Osteocyte (in vitro differentiated cells): ENCODE data around the gene RRAS2. TPM values are rescaled to one million over a fixed set of nuclear protein-coding genes. Genes with fewer than 3 reads are reported as not detected.

Experiments used
- DNase-seq: peaks from one replicate; pipeline ENCODE4 v3.0.0; 2021; ENCODE audit warnings: mixed read lengths; ENCODE audit not compliant: unreplicated experiment; ENCODE audit errors: extremely low spot score
- H3K27ac Mint-ChIP-seq: one replicate; pipeline ENCODE4 v1.8.0; 2021; ENCODE audit warnings: mild to moderate bottlenecking, mixed read lengths; ENCODE audit not compliant: unreplicated experiment
- H3K27me3 Mint-ChIP-seq: one replicate; pipeline ENCODE4 v1.8.0; 2021; ENCODE audit warnings: mixed read lengths; ENCODE audit not compliant: unreplicated experiment
- H3K36me3 Mint-ChIP-seq: one replicate; pipeline ENCODE4 v1.8.0; 2021; ENCODE audit warnings: mixed read lengths; ENCODE audit not compliant: unreplicated experiment
- H3K4me1 Mint-ChIP-seq: one replicate; pipeline ENCODE4 v1.8.0; 2021; ENCODE audit warnings: mixed read lengths; ENCODE audit not compliant: unreplicated experiment
- H3K4me3 Mint-ChIP-seq: one replicate; pipeline ENCODE4 v1.8.0; 2021; ENCODE audit warnings: mild to moderate bottlenecking, moderate library complexity, mixed read lengths; ENCODE audit not compliant: unreplicated experiment
- H3K9me3 Mint-ChIP-seq: one replicate; pipeline ENCODE4 v1.8.0; 2021; ENCODE audit warnings: mixed read lengths; ENCODE audit not compliant: unreplicated experiment
- CTCF ChIP-seq: fragments of 200-600 bp; sonication (generic); IDR thresholded peaks from 2 replicates; pipeline ENCODE4 v1.5.0; 2021; ENCODE audit warnings: antibody characterized with exemption, mild to moderate bottlenecking, moderate library complexity
- total RNA-seq: library from RNA; stranded (reverse); gene quantifications from 2 replicates; pipeline ENCODE4 v1.2.1, GENCODE V29; 2021

The RRAS2 gene
- total RNA-seq, 1 donor from 2014 or later = 95.7 TPM

- Mint-ChIP-seq H3K4me3 (no peak overlapping the region), H3K36me3 (no peaks in the 10 kb centered on the region), H3K4me1 (peaks cover 41% of the 10 kb centered on the region), H3K27ac (no peak overlapping the region), H3K27me3 (no peaks in the 10 kb centered on the region), H3K9me3 (no peaks in the 10 kb centered on the region)
- no peak for DNase-seq
- no peak for TF ChIP-seq CTCF
Measured at GRCh38 chr11:14386081-14386480, 27.1 kb upstream of the RRAS2 start.

GRCh38 chr11:14384338-14384737 lies 25.4 kb upstream of the RRAS2 start:
- no peak overlapping the region for H3K4me3 Mint-ChIP-seq
- no peaks in the 10 kb centered on the region for H3K36me3 Mint-ChIP-seq
- no peaks in the 10 kb centered on the region for H3K9me3 Mint-ChIP-seq
- TF ChIP-seq CTCF = no peak
- H3K27ac Mint-ChIP-seq = peak overlapping the region; percentile 50
- no peak for DNase-seq
- H3K4me1 Mint-ChIP-seq = peaks cover 39% of the 10 kb centered on the region
- H3K27me3 Mint-ChIP-seq = no peaks in the 10 kb centered on the region

GRCh38 chr11:14381968-14382367 lies 23.0 kb upstream of the RRAS2 start:
- H3K36me3 Mint-ChIP-seq = no peaks in the 10 kb centered on the region
- H3K4me1 Mint-ChIP-seq = peaks cover 39% of the 10 kb centered on the region
- no peak overlapping the region for H3K27ac Mint-ChIP-seq
- TF ChIP-seq CTCF = no peak
- no peaks in the 10 kb centered on the region for H3K9me3 Mint-ChIP-seq
- no peak for DNase-seq
- H3K4me3 Mint-ChIP-seq = peak overlapping the region; percentile 71
- no peaks in the 10 kb centered on the region for H3K27me3 Mint-ChIP-seq

- Mint-ChIP-seq H3K4me3 (peak overlapping the region; percentile 71), H3K9me3 (no peaks in the 10 kb centered on the region), H3K4me1 (peaks cover 40% of the 10 kb centered on the region), H3K27me3 (no peaks in the 10 kb centered on the region), H3K27ac (peak overlapping the region; percentile 84), H3K36me3 (no peaks in the 10 kb centered on the region)
- peak; percentile 17 for TF ChIP-seq CTCF
- DNase-seq = peak; percentile 91
Measured at GRCh38 chr11:14380947-14381561, 22.1 kb upstream of the RRAS2 start.

- Mint-ChIP-seq H3K4me3 (peak overlapping the region; percentile 71), H3K4me1 (peaks cover 39% of the 10 kb centered on the region), H3K9me3 (no peaks in the 10 kb centered on the region), H3K36me3 (no peaks in the 10 kb centered on the region), H3K27ac (peak overlapping the region; percentile 35), H3K27me3 (no peaks in the 10 kb centered on the region)
- TF ChIP-seq CTCF = no peak
- no peak for DNase-seq
Measured at GRCh38 chr11:14380125-14380936, 21.3 kb upstream of the RRAS2 start.
